ENCODE measurements around the gene USP15. TPM values are rescaled to one million over a fixed set of nuclear protein-coding genes. Genes with fewer than 3 reads are reported as not detected.
"Not testable (repeated sequence)": the region's sequence is repeated elsewhere in the genome, so short reads cannot be mapped to it uniquely, and the experiment has no call there.

Gene USP15
- total RNA-seq, 1 donor from 2014 or later: 55.0 TPM

DNA sequence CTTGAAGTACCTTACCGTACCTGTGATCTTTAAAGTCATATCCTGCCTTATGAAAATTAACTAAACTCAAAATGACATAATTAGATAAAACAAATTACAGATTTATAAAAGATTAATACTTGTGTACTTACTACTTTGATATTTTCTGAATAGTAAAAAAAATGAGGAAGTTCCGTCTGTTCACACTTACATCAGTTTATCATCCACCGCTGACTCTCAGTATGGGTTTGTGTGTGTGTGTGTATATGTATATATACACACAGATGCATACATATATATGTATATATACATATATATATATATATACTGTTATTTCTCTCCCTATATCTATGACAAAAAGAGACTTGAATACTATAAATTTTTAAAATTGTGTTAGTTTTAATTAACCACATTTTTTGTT is 141.4 kb downstream of the USP15 start:
- intact Hi-C loops (cut with DNase I): no loop called here
- DNase-seq (no peak), ATAC-seq (ENCODE audit: poor library complexity) (no peak)

- ATAC-seq (ENCODE audit: poor library complexity): no peak
- intact Hi-C loops (cut with DNase I): no loop called here
- DNase-seq: no peak
Observed at GRCh38 chr12:62403031-62403430, 142.8 kb downstream of the USP15 start.

- DNase-seq (no peak), ATAC-seq (ENCODE audit: poor library complexity) (no peak)
- intact Hi-C loops (cut with DNase I): no loop called here
Observed at GRCh38 chr12:62407587-62407986, 147.4 kb downstream of the USP15 start.

DNA sequence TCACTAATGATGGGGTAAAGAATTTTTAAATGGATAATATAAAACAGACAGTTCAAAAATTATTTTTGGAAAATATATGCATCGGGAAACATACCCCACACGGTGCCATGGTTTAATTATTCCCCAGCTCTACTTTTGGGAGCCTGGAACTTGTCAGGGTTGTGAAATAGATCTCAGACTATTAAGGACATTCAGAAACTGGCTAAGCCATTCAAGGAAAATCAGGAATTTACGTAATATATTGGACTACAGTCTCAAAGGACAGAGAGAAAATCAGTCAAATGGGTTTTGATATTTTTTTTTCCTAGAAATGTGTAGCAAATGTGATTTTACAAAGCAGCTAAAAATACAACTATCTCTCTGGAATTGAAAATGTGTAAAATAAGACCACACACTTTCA is 148.9 kb downstream of the USP15 start:
- DNase-seq (no peak), ATAC-seq (ENCODE audit: poor library complexity) (no peak)
- intact Hi-C loops (cut with DNase I): no loop called here

GRCh38 chr12:62414180-62414579 is 154.0 kb downstream of the USP15 start:
- intact Hi-C loops (cut with DNase I): no loop called here
- ATAC-seq (ENCODE audit: poor library complexity) (no peak), DNase-seq (no peak)

DNA sequence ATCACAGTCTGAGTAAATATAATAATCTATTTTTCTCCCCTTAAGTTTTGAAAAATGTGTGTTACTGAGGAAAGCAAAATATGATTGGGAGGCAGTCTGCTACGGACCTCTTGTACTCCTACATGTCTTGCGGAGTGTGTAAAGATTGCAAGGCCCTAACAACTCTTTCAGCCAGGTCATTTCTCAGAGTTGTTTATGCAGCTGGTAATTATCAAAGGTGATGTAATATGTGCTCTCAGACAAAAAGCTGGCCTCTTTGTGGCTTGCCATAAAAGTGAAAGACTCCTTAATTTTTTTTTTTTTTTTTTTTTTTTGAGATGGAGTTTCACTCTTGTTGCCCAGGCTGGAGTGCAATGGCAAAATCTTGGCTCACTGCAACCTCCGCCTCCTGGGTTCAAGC is 165.9 kb downstream of the USP15 start:
- DNase-seq (no peak), ATAC-seq (ENCODE audit: poor library complexity) (no peak)
- intact Hi-C loops (cut with DNase I): no loop called here

GRCh38 chr12:62429457-62429856 is 169.3 kb downstream of the USP15 start:
- intact Hi-C loops (cut with DNase I): no loop called here
- no peak for ATAC-seq (ENCODE audit: poor library complexity)
- DNase-seq: no peak

DNA sequence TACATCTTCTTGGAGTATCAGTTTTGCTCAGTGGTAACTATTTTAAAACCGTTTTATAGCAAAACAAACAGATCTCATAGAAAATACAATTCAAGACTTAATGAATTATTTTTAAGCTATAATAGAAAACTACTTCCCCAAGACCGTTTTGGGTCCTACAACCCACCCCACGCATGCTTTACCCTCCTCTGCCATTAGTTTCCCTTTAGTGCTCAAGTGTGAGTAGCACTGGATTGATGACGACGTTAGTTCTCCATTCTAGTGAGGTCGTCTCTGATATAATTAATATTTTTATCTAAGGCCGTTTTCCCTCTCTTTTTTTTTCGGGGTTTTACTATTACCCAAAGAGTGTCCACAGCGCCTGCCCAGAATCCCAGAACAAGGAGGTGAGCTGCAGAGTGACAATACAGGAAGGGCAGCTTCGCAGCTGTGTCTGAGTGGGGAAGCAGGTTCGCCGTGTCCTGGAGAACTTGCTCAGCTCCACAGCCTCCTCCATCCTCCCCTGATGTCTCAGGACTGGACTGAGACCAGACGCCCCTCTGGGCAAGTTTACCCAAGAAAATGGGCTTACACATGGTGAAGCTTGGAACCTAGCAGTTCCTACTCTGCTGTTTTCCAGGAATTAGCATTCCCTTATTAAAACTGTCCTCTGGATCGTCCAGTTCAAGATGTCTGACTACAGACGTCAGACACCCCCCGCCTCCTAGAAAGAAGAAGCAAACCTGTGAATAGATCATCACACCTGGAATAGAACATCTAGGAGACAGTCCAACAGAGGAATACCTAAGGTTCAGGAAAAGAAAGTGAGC is 174.5 kb downstream of the USP15 start:
- DNase-seq: no peak
- intact Hi-C loops (cut with DNase I): loop anchor here (5.0 kb wide), 1 partner anchor 358 kb away; no protein-coding TSS in a partner anchor
- ATAC-seq (ENCODE audit: poor library complexity): peak; percentile 29

GRCh38 chr12:62435303-62436163 is 175.3 kb downstream of the USP15 start:
- DNase-seq (peak; percentile 61), ATAC-seq (ENCODE audit: poor library complexity) (peak; percentile 85)

GRCh38 chr12:62436164-62436503 is 175.9 kb downstream of the USP15 start:
- DNase-seq (peak; percentile 42), ATAC-seq (ENCODE audit: poor library complexity) (no peak)
- intact Hi-C loops (cut with DNase I): loop anchor here (5.0 kb wide), 1 partner anchor 356 kb away; no protein-coding TSS in a partner anchor

More at GRCh38 chr12:62435303-62436163, 175.3 kb downstream of the USP15 start:
- intact Hi-C loops (cut with DNase I): loop anchor here (5.0 kb wide), 1 partner anchor 357 kb away; no protein-coding TSS in a partner anchor

- ATAC-seq (ENCODE audit: poor library complexity) (no peak), DNase-seq (no peak)
- intact Hi-C loops (cut with DNase I): loop anchor here (5.0 kb wide), 1 partner anchor 354 kb away; no protein-coding TSS in a partner anchor
Observed at GRCh38 chr12:62438098-62438692, 178.0 kb downstream of the USP15 start.

DNA sequence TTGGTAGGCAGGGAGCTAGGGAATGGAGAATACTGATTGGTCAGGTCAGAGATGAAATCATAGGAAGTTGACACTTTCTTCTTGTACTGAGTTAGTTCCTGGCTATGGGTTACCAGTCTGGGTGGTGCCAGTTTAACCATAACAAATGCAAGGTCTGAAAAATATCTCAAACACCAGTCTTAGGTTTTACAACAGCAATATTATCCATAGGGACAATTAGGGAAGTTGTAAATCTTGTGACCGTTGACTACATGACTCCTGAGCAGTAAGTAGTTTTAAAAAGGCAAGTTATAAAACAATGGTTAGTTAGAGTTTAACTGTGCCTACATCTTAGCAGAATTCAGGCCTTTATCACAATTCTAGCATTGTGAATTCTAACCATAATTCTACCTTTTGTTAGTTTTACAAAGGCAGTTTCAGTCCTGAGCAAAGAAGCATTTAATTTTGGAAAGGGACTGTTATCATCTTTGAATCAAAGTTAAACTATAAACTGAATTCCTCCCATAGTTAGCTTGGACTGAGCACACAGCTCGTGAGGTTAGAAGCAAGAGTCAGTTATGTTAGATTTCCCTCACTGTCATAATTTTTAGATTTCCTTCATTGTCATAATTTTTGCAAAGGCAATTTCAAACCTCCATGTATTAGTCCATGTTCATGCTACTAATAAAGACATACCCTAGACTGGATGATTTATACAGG is 186.7 kb downstream of the USP15 start:
- intact Hi-C loops (cut with DNase I): no loop called here
- DNase-seq (no peak), ATAC-seq (ENCODE audit: poor library complexity) (no peak)

DNA sequence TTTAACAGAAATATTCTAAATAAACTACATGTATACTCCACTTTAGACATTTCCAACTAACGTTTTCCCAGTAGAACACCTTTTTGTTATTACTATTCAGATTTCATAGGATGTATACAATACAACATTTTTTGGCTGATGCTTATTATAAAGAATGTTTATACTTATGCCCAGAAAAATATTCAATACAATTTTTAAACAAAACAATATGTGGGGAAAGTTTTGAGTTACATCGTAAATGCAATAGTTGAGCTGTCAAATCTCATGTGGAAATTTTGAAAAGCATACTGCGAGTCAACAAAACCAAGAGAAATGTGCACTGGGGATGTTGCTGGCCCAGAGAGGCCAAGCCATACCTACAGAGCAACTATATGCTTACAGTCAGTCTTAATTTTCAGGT is 188.2 kb downstream of the USP15 start:
- ATAC-seq (ENCODE audit: poor library complexity): no peak
- intact Hi-C loops (cut with DNase I): no loop called here
- DNase-seq: no peak

- ATAC-seq (ENCODE audit: poor library complexity); intact Hi-C loops (cut with DNase I); DNase-seq: not testable (repeated sequence)
Observed at GRCh38 chr12:62455429-62455828, 195.2 kb downstream of the USP15 start.

DNA sequence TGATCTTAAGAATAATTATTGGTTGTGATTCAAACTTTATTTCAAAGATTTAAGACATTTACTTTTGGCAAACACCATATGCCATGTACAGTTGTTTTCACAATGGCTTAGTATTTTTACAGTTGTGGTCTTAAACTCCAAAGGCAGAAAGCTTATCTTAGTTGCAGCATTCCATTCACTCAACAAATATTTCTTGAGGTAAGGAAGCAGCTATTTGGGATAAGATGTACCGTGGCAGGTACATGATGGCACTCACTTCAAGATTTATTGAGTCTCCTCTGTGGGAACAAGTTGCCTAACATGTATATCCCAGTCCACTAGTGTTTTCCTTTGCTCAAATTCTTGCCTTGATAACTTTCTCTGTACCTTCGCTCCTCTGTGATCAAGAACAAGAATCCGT is 198.4 kb downstream of the USP15 start:
- intact Hi-C loops (cut with DNase I): no loop called here
- no peak for ATAC-seq (ENCODE audit: poor library complexity)

GRCh38 chr12:62459976-62460375 is 199.8 kb downstream of the USP15 start:
- intact Hi-C loops (cut with DNase I): no loop called here
- DNase-seq (no peak), ATAC-seq (ENCODE audit: poor library complexity) (no peak)

More for the DNA sequence above, 198.4 kb downstream of the USP15 start:
- DNase-seq: no peak

- intact Hi-C loops (cut with DNase I); DNase-seq; ATAC-seq (ENCODE audit: poor library complexity): not testable (repeated sequence)
Observed at GRCh38 chr12:62461171-62461837, 201.1 kb downstream of the USP15 start.

DNA sequence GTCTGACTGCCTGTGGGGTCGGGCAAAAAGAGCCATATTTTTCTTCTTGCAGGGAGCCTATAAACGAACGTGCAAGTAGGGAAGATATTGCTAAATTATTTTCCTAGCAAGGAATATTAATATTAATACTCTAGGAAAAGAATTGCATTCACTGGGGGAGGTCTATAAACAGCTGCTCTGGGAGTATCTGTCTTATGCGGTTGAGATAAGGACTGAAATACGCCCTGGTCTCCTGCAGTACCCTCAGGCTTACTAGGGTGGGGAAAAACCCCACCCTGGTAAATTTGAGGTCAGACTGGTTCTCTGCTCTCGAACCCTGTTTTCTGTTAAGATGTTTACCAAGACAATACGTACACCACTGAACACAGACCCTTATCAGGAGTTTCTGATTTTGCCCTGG is 203.0 kb downstream of the USP15 start:
- ATAC-seq (ENCODE audit: poor library complexity); intact Hi-C loops (cut with DNase I); DNase-seq: not testable (repeated sequence)
